ENCODE measurements around the gene SNU13.

SNU13 gene

GRCh38 chr22:41688365-41689211 is at the start of gene SNU13:
Gene SNU13, minus strand, starts transcription at chr22:41688867. Its CDS starts 71 bp downstream, at chr22:41688796.
- no peak for TF ChIP-seq GATA2 (IDR thresholded peaks at IDR 0.05; ENCODE audit: low read depth, low read length)
- no peak for TF ChIP-seq GATA3 (IDR thresholded peaks at IDR 0.05; ENCODE audit: low read depth, low read length)

- TF ChIP-seq GATA3 (IDR thresholded peaks at IDR 0.05; ENCODE audit: low read depth, low read length) (no peak), GATA2 (IDR thresholded peaks at IDR 0.05; ENCODE audit: low read depth, low read length) (no peak)
These were observed 43.6 kb upstream of the SNU13 start for GRCh38 chr22:41732096-41732772.

- TF ChIP-seq GATA3 (IDR thresholded peaks at IDR 0.05; ENCODE audit: low read depth, low read length) (peak; percentile 89), GATA2 (IDR thresholded peaks at IDR 0.05; ENCODE audit: low read depth, low read length) (peak; percentile 90)
These were observed 42.9 kb upstream of the SNU13 start for GRCh38 chr22:41731609-41732008.

GRCh38 chr22:41725510-41726110 is 36.9 kb upstream of the SNU13 start:
- TF ChIP-seq GATA2 (IDR thresholded peaks at IDR 0.05; ENCODE audit: low read depth, low read length) (no peak), GATA3 (IDR thresholded peaks at IDR 0.05; ENCODE audit: low read depth, low read length) (no peak)

GRCh38 chr22:41722496-41722895 is 33.8 kb upstream of the SNU13 start:
- no peak for TF ChIP-seq GATA3 (IDR thresholded peaks at IDR 0.05; ENCODE audit: low read depth, low read length)
- TF ChIP-seq GATA2 (IDR thresholded peaks at IDR 0.05; ENCODE audit: low read depth, low read length) = no peak

GRCh38 chr22:41713004-41713403 is 24.3 kb upstream of the SNU13 start:
- TF ChIP-seq GATA3 (IDR thresholded peaks at IDR 0.05; ENCODE audit: low read depth, low read length) (no peak), GATA2 (IDR thresholded peaks at IDR 0.05; ENCODE audit: low read depth, low read length) (no peak)

GRCh38 chr22:41709341-41709740 is 20.7 kb upstream of the SNU13 start:
- TF ChIP-seq GATA2 (IDR thresholded peaks at IDR 0.05; ENCODE audit: low read depth, low read length) (no peak), GATA3 (IDR thresholded peaks at IDR 0.05; ENCODE audit: low read depth, low read length) (no peak)

GRCh38 chr22:41702763-41703162 is 14.1 kb upstream of the SNU13 start:
- TF ChIP-seq GATA3 (IDR thresholded peaks at IDR 0.05; ENCODE audit: low read depth, low read length) (no peak), GATA2 (IDR thresholded peaks at IDR 0.05; ENCODE audit: low read depth, low read length) (no peak)

- TF ChIP-seq GATA2 (IDR thresholded peaks at IDR 0.05; ENCODE audit: low read depth, low read length) (no peak), GATA3 (IDR thresholded peaks at IDR 0.05; ENCODE audit: low read depth, low read length) (no peak)
These were observed 11.4 kb upstream of the SNU13 start for GRCh38 chr22:41700108-41700364.

- TF ChIP-seq GATA3 (IDR thresholded peaks at IDR 0.05; ENCODE audit: low read depth, low read length) = no peak
- no peak for TF ChIP-seq GATA2 (IDR thresholded peaks at IDR 0.05; ENCODE audit: low read depth, low read length)
These were observed 10.8 kb upstream of the SNU13 start, which contains the start of gene MEI1 for GRCh38 chr22:41699264-41700107. Gene MEI1, plus strand, starts transcription at chr22:41699503. Its CDS starts 36 bp downstream, at chr22:41699539.

GRCh38 chr22:41697126-41697775 is 8.6 kb upstream of the SNU13 start:
- TF ChIP-seq GATA2 (IDR thresholded peaks at IDR 0.05; ENCODE audit: low read depth, low read length) (no peak), GATA3 (IDR thresholded peaks at IDR 0.05; ENCODE audit: low read depth, low read length) (no peak)

GRCh38 chr22:41696703-41697102 is 8.0 kb upstream of the SNU13 start:
- TF ChIP-seq GATA2 (IDR thresholded peaks at IDR 0.05; ENCODE audit: low read depth, low read length) = no peak
- no peak for TF ChIP-seq GATA3 (IDR thresholded peaks at IDR 0.05; ENCODE audit: low read depth, low read length)

GRCh38 chr22:41695211-41695610 is 6.5 kb upstream of the SNU13 start:
- no peak for TF ChIP-seq GATA3 (IDR thresholded peaks at IDR 0.05; ENCODE audit: low read depth, low read length)
